Measurements from ENCODE around the gene PSORS1C2.
"Not testable (repeated sequence)": the region's sequence is repeated elsewhere in the genome, so short reads cannot be mapped to it uniquely, and the experiment has no call there.

PSORS1C2 gene

GRCh38 chr6:31165064-31165832, 26.4 kb upstream of the PSORS1C2 start:
- DNase-seq: not testable (repeated sequence)

- not testable (repeated sequence) for DNase-seq
Observed at GRCh38 chr6:31164475-31165063, 25.7 kb upstream of the PSORS1C2 start.

- no peak for DNase-seq
Observed at GRCh38 chr6:31163922-31164321, 25.1 kb upstream of the PSORS1C2 start.

- DNase-seq: no peak
Observed at GRCh38 chr6:31162463-31163165, 23.7 kb upstream of the PSORS1C2 start.

GRCh38 chr6:31161216-31162126, 22.6 kb upstream of the PSORS1C2 start:
- no peak for DNase-seq

GRCh38 chr6:31158863-31159855, 20.3 kb upstream of the PSORS1C2 start:
- DNase-seq: no peak

- peak; percentile 99 for DNase-seq
Observed at GRCh38 chr6:31158140-31158862, 19.4 kb upstream of the PSORS1C2 start, which contains the start of gene TCF19. TCF19 (plus strand) TSS chr6:31158589; CDS start chr6:31159470, 881 bp downstream.

- DNase-seq: no peak
Observed at GRCh38 chr6:31157513-31158139, 18.8 kb upstream of the PSORS1C2 start, which contains the start of gene CCHCR1. CCHCR1 (minus strand) TSS chr6:31157802; CDS start chr6:31157600, 202 bp downstream.

GRCh38 chr6:31156641-31157040, 17.8 kb upstream of the PSORS1C2 start:
- DNase-seq: no peak

- DNase-seq: no peak
Observed at GRCh38 chr6:31154436-31154835, 15.6 kb upstream of the PSORS1C2 start.

- no peak for DNase-seq
Observed at GRCh38 chr6:31152781-31153180, 13.9 kb upstream of the PSORS1C2 start.

- DNase-seq: no peak
Observed at GRCh38 chr6:31149827-31150447, 11.1 kb upstream of the PSORS1C2 start.

GRCh38 chr6:31145386-31145785, 6.5 kb upstream of the PSORS1C2 start:
- no peak for DNase-seq

- DNase-seq: no peak
Observed at GRCh38 chr6:31144970-31145340, 6.1 kb upstream of the PSORS1C2 start.

- DNase-seq: no peak
Observed at GRCh38 chr6:31144296-31144969, 5.6 kb upstream of the PSORS1C2 start.

- no peak for DNase-seq
Observed at GRCh38 chr6:31143148-31143547, 4.3 kb upstream of the PSORS1C2 start.

- DNase-seq: no peak
Observed at GRCh38 chr6:31142361-31142761, 3.5 kb upstream of the PSORS1C2 start.

- DNase-seq: no peak
Observed at GRCh38 chr6:31140643-31141042, 1.8 kb upstream of the PSORS1C2 start.

GRCh38 chr6:31139599-31139998, 733 bp upstream of the PSORS1C2 start:
- no peak for DNase-seq

Measured in effector CD8-positive, alpha-beta T cell (primary cell).